Neural progenitor cell (in vitro differentiated cells): Measurements from ENCODE around the gene SLC12A7. TPM values are rescaled to one million over a fixed set of nuclear protein-coding genes. Genes with fewer than 3 reads are reported as not detected.

ENCODE experiments used
- DNase-seq: peaks from one replicate; pipeline ENCODE4 v3.0.0-alpha.2; 2016; ENCODE audit warnings: low spot score
- H2AFZ ChIP-seq: fragments of 200-600 bp; sonication (generic); replicated peaks from 2 replicates; pipeline ENCODE4 v1.6.1; 2016; ENCODE audit warnings: antibody characterized with exemption
- H3F3A ChIP-seq: fragments of 200-600 bp; sonication (generic); 2 replicates; pipeline ENCODE4 v1.6.1; 2016; ENCODE audit warnings: antibody characterized with exemption, low read depth
- H3K27ac ChIP-seq: fragments of 200-600 bp; sonication (generic); 2 replicates; pipeline ENCODE4 v1.5.1; 2016; ENCODE audit warnings: mild to moderate bottlenecking
- H3K27me3 ChIP-seq: fragments of 200-600 bp; sonication (generic); 2 replicates; pipeline ENCODE4 v1.6.1; 2016; ENCODE audit warnings: mild to moderate bottlenecking, moderate library complexity
- H3K36me3 ChIP-seq: fragments of 200-600 bp; sonication (generic); 2 replicates; pipeline ENCODE4 v1.5.1; 2016
- H3K4me1 ChIP-seq: fragments of 200-600 bp; sonication (generic); 2 replicates; pipeline ENCODE4 v1.6.1; 2016; ENCODE audit warnings: mixed run types
- H3K4me2 ChIP-seq: fragments of 200-600 bp; sonication (generic); 2 replicates; pipeline ENCODE4 v1.6.1; 2016
- H3K4me3 ChIP-seq: fragments of 200-600 bp; sonication (generic); 2 replicates; pipeline ENCODE4 v1.5.1; 2016
- H3K79me2 ChIP-seq: fragments of 200-600 bp; sonication (generic); 2 replicates; pipeline ENCODE4 v1.6.1; 2016; ENCODE audit warnings: low read depth
- H3K9ac ChIP-seq: fragments of 200-600 bp; sonication (generic); 2 replicates; pipeline ENCODE4 v1.6.1; 2016
- H3K9me3 ChIP-seq: fragments of 200-600 bp; sonication (generic); 2 replicates; pipeline ENCODE4 v1.5.1; 2016; ENCODE audit warnings: low read depth
- H4K20me1 ChIP-seq: fragments of 200-600 bp; sonication (generic); 2 replicates; pipeline ENCODE4 v1.6.1; 2016; ENCODE audit warnings: low read depth
- H3K27ac Mint-ChIP-seq: 3 replicates; pipeline ENCODE4 v1.8.0; 2021; ENCODE audit warnings: mixed read lengths
- H3K27me3 Mint-ChIP-seq: 2 replicates; pipeline ENCODE4 v1.8.0; 2022; ENCODE audit warnings: low read depth, mild to moderate bottlenecking, inconsistent platforms, moderate library complexity, mixed read lengths; ENCODE audit not compliant: insufficient read depth
- H3K36me3 Mint-ChIP-seq: 3 replicates; pipeline ENCODE4 v1.8.0; 2021; ENCODE audit warnings: mixed read lengths
- H3K4me1 Mint-ChIP-seq: 3 replicates; pipeline ENCODE4 v1.8.0; 2021; ENCODE audit warnings: mixed read lengths
- H3K4me3 Mint-ChIP-seq: 3 replicates; pipeline ENCODE4 v1.8.0; 2021; ENCODE audit warnings: mild to moderate bottlenecking, moderate library complexity, mixed read lengths
- H3K9me3 Mint-ChIP-seq: 3 replicates; pipeline ENCODE4 v1.8.0; 2020; ENCODE audit warnings: mixed read lengths
- EZH2 ChIP-seq: fragments of 200-600 bp; sonication (generic); IDR thresholded peaks from 2 replicates; pipeline ENCODE4 v1.6.1; 2017; ENCODE audit warnings: antibody characterized with exemption, mild to moderate bottlenecking, moderate library complexity
- EZH2phosphoT487 ChIP-seq: fragments of 200-600 bp; sonication (generic); IDR thresholded peaks from 2 replicates; pipeline ENCODE4 v1.6.1; 2017; ENCODE audit warnings: antibody characterized with exemption
- total RNA-seq: library from RNA; depleted of rRNA; stranded (reverse); fragments of >200 nt; gene quantifications from 2 replicates; pipeline ENCODE4 v1.2.3, GENCODE V29; 2015; ENCODE audit warnings: low replicate concordance
- TF ChIP-seq, protein P1 (sequence below): fragments of 200-600 bp; sonication (generic); IDR thresholded peaks from 2 replicates; pipeline ENCODE4 v1.5.1; 2017; ENCODE audit warnings: antibody characterized with exemption, mild to moderate bottlenecking

SLC12A7 gene
- total RNA-seq, 1 donor from 2014 or later: 7.5 TPM

DNA sequence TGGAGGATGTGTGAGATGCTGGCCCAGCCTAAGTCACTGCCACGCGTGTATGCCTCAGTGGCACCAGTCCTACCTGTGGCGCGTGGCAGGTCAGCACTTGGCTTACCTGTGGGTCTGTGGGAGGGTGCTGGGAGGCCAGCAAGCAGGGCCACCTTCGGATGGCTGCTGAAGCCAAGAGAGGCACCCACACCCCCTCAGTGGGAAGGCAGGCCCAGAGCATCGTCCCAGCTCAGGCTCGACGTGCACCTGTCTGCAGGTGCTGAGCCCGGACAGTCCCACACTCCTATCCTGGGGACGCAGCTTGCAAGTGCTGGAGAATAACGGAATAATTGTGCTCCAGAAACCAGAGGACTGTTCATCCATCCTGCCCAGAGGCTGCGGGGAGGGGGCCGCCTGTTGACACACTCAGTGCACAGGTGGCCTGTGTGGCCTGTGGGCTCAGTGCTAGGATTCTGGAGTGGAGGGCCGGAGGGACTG is 79.3 kb downstream of the SLC12A7 start:
- Histone ChIP-seq H3K4me2 (no peak overlapping the region), H3K36me3 (no peaks in the 10 kb centered on the region), H3K9me3 (no peaks in the 10 kb centered on the region), H4K20me1 (no peaks in the 10 kb centered on the region), H3K27me3 (no peaks in the 10 kb centered on the region), H3F3A (no peaks in the 10 kb centered on the region), H2AFZ (no peak overlapping the region), H3K79me2 (no peaks in the 10 kb centered on the region), H3K9ac (no peak overlapping the region), H3K27ac (no peak overlapping the region), H3K4me3 (no peak overlapping the region), H3K4me1 (peaks cover 12% of the 10 kb centered on the region)
- no peak for DNase-seq
- Mint-ChIP-seq H3K36me3 (peaks cover 2% of the 10 kb centered on the region), H3K4me3 (no peak overlapping the region), H3K27me3 (peaks cover 6% of the 10 kb centered on the region), H3K27ac (no peak overlapping the region), H3K4me1 (peaks cover 14% of the 10 kb centered on the region), H3K9me3 (no peaks in the 10 kb centered on the region)
- TF ChIP-seq, protein P1, sequence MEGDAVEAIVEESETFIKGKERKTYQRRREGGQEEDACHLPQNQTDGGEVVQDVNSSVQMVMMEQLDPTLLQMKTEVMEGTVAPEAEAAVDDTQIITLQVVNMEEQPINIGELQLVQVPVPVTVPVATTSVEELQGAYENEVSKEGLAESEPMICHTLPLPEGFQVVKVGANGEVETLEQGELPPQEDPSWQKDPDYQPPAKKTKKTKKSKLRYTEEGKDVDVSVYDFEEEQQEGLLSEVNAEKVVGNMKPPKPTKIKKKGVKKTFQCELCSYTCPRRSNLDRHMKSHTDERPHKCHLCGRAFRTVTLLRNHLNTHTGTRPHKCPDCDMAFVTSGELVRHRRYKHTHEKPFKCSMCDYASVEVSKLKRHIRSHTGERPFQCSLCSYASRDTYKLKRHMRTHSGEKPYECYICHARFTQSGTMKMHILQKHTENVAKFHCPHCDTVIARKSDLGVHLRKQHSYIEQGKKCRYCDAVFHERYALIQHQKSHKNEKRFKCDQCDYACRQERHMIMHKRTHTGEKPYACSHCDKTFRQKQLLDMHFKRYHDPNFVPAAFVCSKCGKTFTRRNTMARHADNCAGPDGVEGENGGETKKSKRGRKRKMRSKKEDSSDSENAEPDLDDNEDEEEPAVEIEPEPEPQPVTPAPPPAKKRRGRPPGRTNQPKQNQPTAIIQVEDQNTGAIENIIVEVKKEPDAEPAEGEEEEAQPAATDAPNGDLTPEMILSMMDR: no peak
- TF ChIP-seq EZH2 (no peak), EZH2phosphoT487 (no peak)

DNA sequence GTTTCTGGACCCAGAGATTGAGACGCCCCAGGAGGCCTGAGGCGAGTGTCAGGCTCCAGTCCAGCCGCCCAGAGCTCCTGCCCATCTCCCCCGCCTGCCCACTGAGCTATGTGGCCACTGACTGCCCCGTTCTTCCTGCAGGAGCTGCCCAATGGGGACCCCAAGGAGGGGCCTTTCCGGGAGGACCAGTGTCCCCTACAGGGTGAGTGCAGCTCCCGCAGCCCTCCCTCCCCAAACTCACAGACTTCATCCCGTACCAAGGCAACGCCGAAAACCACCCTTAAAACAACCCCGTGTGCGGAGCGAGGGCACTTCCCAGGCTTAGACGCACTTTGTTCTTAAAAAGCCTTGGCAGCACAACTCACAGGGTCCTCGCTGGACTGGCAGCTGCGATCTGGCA is 79.9 kb downstream of the SLC12A7 start:
- Mint-ChIP-seq H3K4me1 (peaks cover 14% of the 10 kb centered on the region), H3K36me3 (peaks cover 2% of the 10 kb centered on the region), H3K9me3 (no peaks in the 10 kb centered on the region), H3K27ac (no peak overlapping the region), H3K27me3 (peaks cover 6% of the 10 kb centered on the region), H3K4me3 (no peak overlapping the region)
- Histone ChIP-seq H3K9ac (no peak overlapping the region), H3K4me2 (no peak overlapping the region), H3K27ac (no peak overlapping the region), H4K20me1 (no peaks in the 10 kb centered on the region), H3F3A (no peaks in the 10 kb centered on the region), H3K36me3 (no peaks in the 10 kb centered on the region), H3K4me1 (peaks cover 12% of the 10 kb centered on the region), H3K79me2 (no peaks in the 10 kb centered on the region), H3K9me3 (no peaks in the 10 kb centered on the region), H3K27me3 (no peaks in the 10 kb centered on the region), H2AFZ (no peak overlapping the region), H3K4me3 (no peak overlapping the region)
- no peak for TF ChIP-seq EZH2
- no peak for TF ChIP-seq EZH2phosphoT487
- TF ChIP-seq, protein P1: no peak
- DNase-seq: no peak

GRCh38 chr5:1031306-1031959 is 80.4 kb downstream of the SLC12A7 start:
- no peak for DNase-seq
- Histone ChIP-seq H3K27me3 (no peaks in the 10 kb centered on the region), H3K79me2 (no peaks in the 10 kb centered on the region), H3K4me1 (peaks cover 12% of the 10 kb centered on the region), H3K9me3 (no peaks in the 10 kb centered on the region), H3K4me2 (no peak overlapping the region), H3F3A (no peaks in the 10 kb centered on the region), H3K9ac (no peak overlapping the region), H2AFZ (no peak overlapping the region), H3K36me3 (no peaks in the 10 kb centered on the region), H4K20me1 (no peaks in the 10 kb centered on the region), H3K4me3 (no peak overlapping the region), H3K27ac (no peak overlapping the region)
- H3K4me1 Mint-ChIP-seq: peaks cover 11% of the 10 kb centered on the region
- TF ChIP-seq EZH2phosphoT487: no peak
- TF ChIP-seq EZH2: no peak
- TF ChIP-seq, protein P1: no peak
- H3K4me3 Mint-ChIP-seq: no peak overlapping the region
- H3K36me3 Mint-ChIP-seq: peaks cover 2% of the 10 kb centered on the region
- H3K27ac Mint-ChIP-seq: no peak overlapping the region
- H3K9me3 Mint-ChIP-seq: no peaks in the 10 kb centered on the region
- peaks cover 6% of the 10 kb centered on the region for H3K27me3 Mint-ChIP-seq
